NCI-H69 (cell line): ENCODE results near the gene LDLRAD4.

Experiments used
- DNase-seq: peaks from one replicate; lab custom pipeline; 2025; lab: John Stamatoyannopoulos, UW

The LDLRAD4 gene

DNA sequence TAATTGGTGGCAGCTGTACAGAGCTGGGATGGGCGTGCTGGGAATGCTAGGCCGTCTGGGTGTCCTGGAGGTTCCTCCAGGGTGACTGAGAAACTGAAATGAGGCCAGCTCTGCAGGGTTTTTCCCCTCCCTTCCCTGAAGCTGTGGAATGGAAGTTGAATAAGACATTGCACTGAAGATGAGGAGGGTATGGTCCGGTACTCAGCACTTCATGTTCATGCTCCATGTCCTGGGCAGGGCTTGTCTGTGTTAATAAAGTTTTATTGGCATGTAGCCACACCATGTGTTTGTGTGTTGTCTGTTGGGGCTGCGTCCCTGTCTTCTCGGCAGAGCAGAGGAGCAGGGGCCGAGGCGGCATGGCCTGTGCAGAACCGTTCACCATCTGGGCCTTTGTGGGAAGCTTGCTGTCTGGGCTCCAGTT is 154.0 kb downstream of the LDLRAD4 start:
- peak; percentile 51 for DNase-seq

DNA sequence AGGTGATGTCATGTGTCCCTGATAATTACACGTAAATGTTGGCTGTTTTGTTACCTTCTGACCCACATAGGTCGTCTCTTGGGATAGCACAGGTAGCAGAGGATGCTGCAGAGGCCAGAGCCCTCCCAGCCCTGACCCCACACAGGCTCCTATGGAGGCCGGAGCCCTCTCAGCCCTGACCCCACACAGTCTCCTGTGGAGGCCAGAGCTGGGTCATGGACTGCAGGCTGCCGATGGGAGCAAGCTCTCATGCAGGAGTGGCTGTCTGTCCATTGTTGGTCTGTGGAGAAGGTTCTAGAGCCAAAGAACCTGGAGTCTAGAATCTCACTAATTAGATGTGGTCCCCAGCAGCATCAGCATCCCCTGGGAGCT is 155.5 kb downstream of the LDLRAD4 start:
- no peak for DNase-seq

DNA sequence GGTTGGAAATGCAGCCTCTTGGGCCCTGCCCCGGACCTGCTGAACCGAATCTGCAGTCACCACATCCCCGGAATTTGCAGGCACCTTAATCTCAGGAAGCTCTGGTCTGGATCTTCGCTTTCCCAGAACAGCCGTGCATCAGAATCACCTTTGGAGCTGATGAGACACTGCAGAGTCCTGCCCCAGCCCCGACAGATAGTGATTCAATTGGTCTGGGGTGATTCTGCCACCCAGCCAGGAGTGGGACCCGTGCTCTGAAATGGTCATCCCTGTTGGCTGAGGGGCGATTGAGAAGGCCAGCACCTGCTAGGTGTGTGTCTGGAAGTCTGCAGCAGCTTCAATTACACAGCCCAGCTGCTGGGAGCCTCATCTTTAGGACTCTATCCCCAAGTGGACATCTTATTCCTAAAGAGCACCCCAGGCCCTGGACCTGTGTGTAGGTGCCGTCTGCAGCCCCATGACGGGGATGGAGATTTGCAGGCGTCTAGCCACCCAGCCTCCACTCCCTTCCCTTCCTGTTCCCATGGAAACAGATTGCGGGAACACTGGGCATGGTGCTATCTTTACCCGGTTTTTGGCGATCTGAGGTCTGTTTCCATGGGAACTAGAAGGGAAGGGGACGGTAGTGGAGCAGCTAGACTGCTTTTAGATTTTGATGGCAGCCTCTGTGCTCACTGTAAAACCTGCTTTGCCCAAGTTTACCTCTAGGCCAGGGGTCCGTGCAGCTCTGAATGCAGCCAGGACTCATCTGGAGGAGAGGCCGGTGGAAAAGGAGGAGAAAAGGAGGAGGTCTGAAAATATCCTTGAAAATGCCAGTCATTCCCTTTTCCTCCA is 156.1 kb downstream of the LDLRAD4 start:
- peak; percentile 59 for DNase-seq

DNA sequence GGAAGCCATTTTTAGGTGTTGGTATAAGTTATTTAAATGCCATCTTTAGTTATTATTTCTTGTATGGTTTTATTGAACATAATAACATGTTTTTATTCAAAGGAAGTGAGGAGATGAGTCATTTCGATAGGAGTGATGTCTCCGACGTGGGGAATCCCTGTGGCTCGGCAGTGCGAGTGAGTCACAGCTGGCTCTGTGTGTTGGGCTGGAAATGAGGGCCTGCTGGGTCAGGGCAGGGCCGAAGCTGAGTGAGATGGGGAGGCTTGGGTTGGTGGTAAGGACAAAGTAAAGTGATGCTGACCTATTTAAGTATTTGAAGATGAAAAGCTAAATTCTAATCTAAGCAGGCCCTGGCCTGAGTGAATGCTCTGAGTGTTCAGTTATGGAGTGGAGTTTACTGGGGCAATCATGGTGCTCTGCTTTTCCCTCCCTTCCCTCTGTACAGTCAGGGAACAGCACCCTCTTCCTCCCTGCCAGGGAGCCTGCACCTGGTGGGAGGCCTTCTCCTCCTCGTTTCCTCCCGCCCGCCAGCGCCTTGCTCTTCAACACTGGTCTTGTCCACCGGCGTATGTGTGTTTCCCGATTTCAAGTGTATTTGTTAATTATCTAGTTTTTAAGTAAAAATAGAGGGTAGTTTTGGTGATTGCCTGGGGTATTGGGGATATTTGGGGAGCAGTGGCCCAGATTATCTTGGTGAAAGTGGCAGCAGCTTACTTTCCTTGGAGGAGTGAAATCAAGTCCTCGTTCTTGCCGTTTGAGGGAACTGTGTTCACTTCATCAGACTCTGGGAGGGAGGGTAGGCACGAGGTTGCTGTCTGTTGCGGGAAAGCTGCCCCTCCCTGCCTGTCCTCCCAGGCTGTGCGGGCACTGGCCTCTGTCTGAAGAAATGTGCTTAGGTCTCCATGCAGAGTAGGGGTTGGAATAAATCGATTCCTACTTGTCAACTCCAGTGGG is 157.0 kb downstream of the LDLRAD4 start:
- DNase-seq, result peak; percentile 73

DNA sequence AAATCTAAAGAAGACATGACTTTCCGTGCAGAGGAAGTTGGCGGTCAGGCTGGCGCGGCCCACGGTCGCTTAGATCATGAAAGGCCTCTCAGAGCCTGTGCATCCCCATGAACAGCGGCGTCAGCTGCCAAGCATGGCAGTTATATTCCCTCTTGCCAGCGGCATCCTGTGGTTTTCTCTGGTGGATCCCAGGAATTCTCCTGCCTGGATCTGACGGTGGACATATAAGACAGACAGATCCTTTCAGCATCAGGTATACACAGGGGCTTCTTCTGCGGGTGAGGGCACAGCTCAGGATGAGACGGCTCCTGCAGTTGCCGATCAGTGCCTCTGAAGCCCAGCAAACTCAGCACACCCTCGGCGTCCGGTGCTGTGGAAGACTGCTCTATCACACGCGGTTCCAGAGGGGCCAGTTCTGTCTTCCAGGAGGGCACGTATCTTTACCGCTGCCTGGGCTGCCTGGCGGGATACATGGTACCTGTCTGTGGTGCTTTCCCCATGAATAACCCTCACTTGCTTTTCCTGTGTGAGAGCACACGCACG is 157.8 kb downstream of the LDLRAD4 start:
- DNase-seq, result no peak

DNA sequence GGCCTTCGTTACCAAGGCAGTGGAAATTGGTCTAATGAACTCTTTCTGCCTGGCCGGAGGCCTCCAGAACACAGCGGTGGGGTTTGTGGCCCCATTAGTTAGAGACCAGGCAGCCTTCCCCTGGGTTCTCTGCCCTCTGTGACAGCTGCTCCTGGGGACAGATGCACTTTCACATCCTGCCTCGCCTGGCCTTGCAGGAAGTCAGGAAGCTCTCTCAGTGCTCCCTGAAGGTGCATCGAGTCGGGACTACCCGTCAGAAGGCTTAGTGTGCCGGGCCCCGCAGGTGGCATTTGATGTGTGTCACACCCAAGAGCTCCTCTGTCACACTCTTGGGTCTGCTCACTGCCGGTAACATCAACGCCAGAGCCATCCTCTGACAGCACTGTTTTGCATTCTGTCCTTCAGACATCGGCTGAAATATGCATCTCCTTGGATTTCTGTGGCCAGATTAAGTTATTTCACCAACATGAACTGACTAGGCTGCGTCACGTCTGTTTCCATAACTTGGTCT is 158.3 kb downstream of the LDLRAD4 start:
- DNase-seq, result no peak

DNA sequence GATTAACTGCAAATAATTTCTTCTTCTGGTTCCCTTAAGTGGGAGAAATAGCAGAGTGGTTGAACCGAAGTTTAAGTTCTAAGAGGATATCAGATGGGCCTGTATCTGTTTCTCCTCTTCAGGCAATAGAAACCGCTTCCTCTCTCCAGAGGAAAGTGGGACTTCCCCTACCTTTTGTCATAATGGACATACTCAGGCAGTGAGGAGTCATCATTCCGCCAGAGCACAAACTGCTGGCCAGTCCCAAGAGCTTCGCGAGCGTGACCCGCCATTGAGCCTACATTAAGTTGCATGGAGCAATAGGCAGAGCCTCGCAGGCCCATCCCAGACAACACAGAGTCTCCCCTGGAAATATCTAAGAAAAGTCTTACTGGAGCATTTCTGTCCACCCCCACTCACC is 158.9 kb downstream of the LDLRAD4 start:
- DNase-seq, result no peak

DNA sequence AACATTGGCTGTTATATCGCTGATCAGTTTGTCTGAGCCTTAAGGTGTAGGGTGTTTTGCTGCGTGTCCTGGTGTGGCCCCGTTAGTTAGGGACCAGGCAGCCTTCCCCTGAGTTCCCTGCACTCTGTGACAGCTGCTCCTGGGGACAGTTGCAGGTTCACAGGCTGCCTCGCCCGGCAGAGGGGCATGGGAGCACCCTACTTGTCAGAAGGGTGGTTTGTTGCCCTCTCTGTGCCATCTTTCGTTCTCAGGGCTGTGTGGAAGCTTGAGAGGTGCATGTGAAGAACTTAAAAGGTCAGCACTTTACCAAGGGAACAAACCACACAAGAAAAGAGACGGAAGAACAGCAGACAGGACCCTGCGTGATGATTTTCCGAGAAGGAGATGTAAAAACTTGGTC is 159.6 kb downstream of the LDLRAD4 start:
- DNase-seq, result no peak

DNA sequence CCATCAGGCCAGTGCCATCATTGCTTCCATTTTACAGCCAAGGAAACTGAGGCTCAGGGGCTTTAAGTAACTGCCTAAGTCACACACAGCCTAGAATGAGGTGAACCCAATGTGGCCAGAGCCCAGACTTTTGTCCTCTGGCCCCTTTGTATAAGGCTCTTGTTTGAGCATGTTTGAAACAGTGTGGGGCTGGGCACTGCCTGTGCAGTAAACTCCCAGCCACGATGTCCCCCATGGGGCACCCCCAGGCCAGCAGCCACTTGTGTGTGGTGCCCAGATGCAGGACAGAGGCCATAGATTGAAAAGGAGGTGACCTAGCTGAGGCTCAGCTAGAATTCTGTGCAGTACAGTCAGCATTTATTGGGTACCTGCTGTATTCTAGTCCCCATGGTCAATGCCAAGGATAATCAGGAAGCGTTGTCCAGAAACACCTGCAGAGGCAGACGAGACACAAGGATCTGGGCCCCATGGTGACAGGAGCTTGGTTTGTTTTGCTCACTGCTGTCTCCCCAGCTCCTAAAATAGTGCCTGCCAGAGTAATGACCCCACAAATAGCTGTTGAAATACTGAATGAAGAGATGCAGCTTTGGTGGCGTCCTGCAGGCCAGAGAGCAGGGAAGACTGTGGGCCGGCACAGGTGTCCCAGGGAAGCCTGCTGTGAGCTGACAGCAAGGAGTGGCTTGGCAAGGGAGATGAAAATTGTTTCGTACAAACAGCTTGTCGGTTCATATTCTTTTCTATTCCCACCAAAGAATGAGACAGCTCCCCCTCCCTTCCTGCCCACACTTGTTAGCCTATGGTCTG is 160.7 kb downstream of the LDLRAD4 start:
- DNase-seq, result peak; percentile 85

DNA sequence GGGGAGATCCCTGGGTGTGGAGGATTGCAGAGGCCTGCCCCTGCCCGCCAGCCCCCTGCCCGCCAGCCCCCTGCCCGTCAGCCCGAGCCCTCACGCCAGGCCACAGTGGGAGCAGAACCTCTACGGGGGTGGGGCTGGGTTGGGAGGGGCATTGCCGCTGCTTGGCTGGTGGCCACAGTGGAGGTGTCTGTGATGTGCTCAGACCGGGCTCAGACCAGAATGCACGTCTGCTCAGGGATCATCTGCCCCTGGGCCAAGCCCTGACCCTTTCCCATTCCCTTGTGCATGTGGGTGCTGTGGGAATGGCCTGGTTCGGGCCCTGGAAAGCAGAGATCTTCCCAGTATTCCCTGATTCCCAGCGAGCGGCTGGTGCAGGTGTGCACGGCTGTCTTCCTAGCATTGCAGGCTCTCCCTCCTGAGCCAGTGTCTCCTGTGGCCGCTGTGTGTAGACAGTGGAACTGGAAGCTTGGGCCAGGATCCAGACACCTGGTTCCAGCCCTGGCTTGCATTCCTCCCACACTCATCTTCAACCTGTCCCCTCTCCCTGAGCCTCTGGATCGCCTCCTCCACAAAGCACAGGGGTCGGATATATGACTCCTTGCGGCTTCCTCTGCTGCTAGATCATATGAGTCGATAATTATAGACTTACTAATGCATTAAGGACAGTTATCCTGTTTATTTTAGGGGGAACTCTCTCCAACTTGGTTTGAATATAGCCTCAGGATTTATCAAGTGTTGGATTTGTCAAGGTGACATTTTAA is 161.6 kb downstream of the LDLRAD4 start:
- peak; percentile 88 for DNase-seq

DNA sequence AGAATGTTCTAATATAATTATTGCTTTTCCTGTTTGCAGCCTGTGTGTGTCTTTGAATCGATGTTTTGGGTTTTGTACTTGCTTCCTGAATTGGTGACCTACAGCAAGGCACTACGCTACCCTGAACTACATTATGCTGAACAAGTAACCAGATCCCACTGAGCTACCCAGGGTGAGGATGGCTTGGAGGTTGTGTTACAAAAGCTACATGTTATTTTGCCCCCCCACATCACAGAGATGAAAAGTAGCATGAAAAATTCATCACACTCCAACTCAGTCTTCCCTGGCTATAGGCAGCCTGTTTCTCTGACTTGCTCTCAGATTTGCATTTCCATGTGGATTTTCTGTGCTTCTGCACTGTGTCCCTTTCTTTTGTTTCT is 162.1 kb downstream of the LDLRAD4 start:
- DNase-seq, result peak; percentile 82

DNA sequence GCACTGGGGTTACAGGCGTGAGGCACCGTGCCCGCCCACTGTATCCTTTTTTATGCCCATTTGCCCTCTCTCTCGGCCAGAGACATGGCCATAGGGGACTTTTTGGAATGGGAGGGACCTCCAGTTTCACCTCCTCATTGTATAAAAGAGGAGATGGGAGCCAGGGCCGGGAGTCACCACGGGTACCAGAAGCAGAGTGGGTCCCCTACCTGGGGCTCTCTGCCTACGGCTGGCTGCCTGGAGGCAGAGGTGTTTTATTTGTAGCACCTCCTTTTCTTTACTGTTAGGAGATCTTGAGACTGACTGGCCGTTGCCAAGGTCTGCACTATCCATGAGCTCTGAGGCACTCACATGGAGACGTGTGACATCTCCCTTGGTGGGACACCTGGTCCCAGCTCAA is 162.8 kb downstream of the LDLRAD4 start:
- DNase-seq, result no peak

DNA sequence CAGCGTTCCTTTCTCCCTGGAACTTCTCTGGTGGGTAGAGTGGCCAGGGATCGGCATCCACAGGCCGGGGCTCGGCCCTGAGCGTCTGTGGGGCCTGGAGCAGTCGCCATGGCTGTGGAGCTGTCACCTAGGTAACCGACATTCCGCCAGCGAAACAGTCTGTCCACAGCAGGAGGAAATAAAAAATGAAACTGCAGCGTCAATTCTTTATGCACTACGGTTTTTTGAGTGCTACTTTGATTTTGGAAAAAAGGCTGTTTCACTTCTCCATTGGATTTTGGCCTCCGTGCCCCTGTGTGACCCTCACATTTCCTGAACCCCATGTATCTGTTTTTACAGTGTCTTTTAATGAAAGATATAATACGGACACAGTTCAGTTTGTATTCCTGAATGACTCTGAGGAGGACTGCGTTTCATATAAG is 163.4 kb downstream of the LDLRAD4 start:
- no peak for DNase-seq

DNA sequence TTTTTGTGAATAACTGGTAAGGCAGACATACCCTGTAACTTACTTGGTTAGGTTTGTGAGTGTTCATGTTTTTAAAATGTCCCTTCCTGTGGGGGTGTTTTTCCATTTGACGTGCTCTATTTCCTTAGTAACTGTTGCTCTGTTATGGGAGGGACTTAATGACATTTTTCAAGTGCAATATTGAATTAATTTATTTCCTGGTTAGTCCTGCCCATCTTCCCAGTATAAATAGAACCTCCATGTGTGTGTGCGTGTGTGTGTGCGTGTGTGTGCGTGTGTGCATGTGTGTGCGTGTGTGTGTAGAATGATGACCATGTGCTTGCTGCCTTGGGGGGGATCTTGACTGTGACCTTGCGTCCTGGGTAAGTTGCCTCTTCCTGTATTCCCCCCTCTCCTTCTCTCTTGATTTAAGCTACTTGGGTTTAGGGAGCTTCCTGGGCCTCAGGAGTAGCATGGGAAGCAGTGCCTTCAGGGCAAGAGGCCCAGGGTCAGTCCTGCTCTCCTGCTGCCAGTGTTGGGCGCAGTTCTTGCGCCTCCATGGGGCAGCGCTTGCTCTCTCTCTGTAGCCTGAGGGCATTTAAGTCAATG is 163.9 kb downstream of the LDLRAD4 start:
- no peak for DNase-seq

DNA sequence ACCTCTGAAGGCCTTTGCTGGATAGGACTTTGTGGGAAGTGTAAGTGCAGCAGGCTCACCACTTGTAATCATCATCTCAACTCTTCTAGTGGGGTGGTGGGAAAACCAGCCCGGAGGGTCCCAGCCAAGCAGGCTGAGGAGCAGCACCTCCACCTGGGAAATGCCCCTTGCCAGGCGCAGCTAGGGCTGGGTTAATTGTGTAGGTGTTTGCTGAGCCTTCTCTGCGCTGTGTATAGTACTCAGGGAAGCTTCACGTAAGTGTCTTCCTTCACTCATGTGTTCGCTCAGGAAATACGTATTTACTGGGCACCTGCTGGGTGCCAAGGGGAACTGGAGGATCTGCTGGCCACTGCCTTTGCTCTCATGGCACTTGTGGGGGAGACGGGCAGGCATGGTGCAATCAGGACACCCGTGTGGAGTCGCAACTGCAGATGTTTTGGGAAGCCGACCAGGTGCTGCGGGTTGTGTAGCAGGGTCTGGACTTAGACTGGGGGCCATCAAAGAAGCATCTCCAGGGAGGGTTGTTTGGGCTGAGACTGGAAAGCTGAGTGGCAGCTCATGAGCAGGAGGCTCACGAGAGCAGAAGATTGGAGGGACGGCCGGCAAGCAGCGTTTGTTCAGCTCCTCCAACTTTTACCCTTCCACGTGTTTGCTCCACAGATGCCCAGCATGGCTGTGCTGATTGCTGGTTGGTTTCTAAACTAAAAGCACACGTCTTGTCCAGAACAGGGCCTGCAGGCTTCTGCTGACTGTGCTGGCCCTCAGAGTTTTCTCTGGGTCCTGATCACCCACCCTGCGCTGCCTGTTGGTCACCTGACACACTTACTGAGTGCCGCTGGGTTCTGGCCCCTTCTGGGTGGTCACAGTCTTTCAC is 164.6 kb downstream of the LDLRAD4 start:
- DNase-seq, result no peak

DNA sequence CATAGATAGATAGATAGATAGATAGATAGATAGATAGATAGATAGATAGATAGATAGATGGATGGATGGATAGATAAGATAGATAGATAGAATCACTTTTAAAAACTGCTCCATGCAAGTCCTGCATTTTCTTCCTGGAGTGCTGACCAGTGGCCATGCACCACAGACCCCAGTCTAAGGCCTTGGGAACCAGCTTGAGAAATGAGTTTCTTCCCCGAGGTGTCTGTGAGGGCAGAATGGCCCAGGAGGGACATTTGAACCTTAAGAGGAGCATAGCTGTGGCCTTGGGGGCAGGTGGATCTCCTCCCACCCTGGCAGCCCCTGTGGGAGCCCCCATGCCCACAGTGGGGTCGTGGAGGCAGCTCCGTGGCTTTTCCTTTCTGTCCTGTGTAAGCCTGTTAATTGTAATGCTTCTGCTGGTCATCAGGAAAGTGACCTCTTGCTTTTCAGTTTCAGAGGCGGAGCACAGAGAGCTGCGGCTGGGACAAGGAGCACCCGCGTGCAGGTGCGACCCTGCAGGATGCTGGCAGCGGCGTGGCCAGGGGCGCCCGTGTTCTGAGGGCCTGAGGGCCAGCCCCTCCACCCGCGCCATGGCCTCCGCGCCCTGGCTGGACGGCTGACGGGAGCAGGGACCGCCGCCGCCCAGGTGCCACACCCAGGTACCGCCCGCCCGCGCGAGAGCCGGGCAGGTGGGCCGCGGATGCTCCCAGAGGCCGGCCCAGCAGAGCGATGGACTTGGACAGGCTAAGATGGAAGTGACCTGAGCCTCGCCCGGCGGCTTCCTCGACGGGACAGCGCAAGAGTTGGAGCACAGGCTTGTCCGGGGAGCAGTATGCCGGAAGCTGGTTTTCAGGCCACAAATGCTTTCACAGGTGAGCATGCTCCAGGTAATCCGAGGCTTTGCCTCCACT is 168.6 kb downstream of the LDLRAD4 start:
- DNase-seq, result no peak

DNA sequence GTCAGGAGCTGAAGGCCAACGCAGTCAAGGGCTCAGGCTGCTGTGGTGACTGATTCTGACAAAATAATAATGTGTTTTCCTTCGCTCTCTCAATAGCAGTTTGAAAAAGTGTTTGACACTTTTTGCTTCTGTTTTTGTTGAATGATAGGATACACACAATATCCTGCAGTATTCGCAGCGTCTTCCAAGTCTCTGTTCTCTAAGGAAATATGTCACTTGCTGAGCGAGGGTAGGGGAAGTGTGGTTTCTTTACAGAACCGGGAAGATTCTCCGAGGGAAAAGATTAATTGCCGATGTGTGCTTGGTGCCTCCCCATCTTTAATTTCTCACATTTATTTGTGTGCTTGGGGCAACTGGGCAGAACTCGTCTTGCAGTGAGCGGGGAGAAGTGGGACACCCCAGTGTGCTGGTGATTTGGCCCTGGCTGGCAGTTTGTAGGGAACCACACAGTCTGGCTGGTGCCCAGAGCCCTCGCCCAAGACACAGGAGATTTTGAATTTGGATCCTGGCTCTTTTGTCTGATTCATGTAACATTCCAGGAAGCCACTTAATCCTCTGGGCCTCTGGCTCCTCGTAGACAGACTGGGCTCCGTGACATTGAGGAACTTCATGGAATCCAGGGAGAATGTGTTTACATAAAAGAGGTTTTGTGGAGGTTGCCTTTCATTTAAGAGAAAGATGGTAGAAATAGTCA is 169.4 kb downstream of the LDLRAD4 start:
- no peak for DNase-seq
